HG03354 (cell line): ENCODE data around the gene ECT2.
"Not testable (repeated sequence)": the region's sequence is repeated elsewhere in the genome, so short reads cannot be mapped to it uniquely, and the experiment has no call there.

Source experiments
- ATAC-seq: cut with Tn5 transposase; IDR thresholded peaks from one replicate; pipeline ENCODE4 v1.9.1; 2021; ENCODE audit warnings: mild to moderate bottlenecking; ENCODE audit not compliant: unreplicated experiment, poor library complexity, severe bottlenecking

ECT2 gene, protein sequence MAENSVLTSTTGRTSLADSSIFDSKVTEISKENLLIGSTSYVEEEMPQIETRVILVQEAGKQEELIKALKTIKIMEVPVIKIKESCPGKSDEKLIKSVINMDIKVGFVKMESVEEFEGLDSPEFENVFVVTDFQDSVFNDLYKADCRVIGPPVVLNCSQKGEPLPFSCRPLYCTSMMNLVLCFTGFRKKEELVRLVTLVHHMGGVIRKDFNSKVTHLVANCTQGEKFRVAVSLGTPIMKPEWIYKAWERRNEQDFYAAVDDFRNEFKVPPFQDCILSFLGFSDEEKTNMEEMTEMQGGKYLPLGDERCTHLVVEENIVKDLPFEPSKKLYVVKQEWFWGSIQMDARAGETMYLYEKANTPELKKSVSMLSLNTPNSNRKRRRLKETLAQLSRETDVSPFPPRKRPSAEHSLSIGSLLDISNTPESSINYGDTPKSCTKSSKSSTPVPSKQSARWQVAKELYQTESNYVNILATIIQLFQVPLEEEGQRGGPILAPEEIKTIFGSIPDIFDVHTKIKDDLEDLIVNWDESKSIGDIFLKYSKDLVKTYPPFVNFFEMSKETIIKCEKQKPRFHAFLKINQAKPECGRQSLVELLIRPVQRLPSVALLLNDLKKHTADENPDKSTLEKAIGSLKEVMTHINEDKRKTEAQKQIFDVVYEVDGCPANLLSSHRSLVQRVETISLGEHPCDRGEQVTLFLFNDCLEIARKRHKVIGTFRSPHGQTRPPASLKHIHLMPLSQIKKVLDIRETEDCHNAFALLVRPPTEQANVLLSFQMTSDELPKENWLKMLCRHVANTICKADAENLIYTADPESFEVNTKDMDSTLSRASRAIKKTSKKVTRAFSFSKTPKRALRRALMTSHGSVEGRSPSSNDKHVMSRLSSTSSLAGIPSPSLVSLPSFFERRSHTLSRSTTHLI

GRCh38 chr3:172750368-172751174 is at the start of gene ECT2:
Gene ECT2, plus strand, starts transcription at chr3:172750726. Its CDS starts 3,805 bp downstream, at chr3:172754531.
- ATAC-seq, result peak; percentile 93

DNA sequence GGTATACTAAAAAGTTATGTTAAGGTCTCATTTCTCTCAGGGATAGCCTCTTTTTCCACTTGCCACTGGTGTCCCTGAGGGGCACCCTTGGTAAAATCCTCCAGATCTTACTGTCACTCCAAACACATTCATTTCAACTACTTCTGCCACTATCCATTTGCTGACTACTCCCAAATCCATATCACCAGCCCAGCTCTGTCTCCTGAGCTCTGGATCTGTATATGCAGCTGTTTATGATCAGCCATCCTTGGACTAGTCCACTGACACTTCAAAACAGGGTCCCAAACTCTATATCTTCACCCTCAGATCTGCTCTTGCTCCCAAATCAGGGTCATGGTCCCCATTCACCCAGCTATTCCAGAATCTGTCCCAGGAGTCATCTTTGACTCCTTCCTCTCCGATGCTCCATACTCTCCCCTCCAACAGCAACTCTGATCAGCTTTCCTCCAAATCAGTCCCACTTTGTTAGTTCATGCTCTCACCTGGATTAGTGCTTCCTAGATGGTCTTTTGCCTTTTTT is 49.5 kb upstream of the ECT2 start:
- ATAC-seq, result no peak

DNA sequence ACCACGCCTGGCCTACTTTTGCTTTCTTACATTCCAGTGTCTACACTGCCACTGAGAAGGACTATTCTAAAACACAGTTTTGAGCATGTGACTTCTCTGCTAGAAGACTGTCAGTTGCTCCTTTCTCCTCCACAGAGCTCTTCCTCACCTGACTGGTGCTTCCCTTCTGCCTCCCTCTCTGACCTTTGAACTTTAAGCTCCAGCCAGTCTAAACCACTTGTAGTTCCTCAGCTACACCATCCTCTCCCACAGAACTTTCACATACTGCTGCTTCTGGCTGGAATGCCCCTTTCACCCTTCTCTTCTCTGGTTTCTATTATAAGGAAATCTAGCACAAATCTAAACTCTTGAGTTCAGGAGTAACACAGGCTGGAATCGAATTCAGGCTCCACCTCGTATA is 48.8 kb upstream of the ECT2 start:
- no peak for ATAC-seq

DNA sequence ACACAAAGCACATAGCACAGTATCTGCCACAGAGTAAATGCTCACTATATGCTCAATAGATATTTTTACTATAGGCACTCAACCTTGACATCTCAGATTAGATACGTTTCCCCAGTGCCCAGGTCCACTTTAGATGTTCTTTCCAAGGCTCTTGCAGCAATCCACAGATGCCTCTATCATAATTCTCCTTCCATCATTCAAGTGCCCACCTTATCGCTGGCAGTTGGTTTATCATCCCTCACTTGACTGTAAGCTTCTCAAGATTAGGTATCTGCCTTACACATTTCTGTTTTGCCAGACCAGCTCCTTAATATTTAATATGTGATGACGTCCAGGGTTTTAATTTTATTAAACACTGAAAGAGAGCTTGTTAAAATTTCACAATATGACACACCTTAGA is 48.3 kb upstream of the ECT2 start:
- ATAC-seq, result no peak

DNA sequence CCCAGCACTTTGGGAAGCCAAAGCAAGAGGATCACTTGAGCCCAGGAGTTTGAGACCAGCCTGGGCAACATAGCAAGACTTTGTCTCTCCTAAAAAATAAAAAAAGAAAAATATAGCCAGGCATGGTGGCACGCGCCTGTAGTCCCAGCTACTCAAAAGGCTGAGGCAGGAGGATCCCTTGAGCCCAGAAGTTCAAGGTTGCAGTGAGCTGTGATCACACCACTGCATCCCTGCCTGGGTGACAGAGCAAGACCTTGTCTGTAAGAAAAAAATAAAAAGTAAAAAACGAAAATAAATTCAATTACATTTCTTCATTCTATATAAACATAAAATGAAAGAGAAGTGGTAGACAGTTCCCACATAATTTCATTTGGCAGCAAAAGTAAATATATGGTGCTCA is 47.8 kb upstream of the ECT2 start:
- ATAC-seq, result not testable (repeated sequence)

GRCh38 chr3:172704001-172704400 is 46.5 kb upstream of the ECT2 start:
- ATAC-seq, result no peak

DNA sequence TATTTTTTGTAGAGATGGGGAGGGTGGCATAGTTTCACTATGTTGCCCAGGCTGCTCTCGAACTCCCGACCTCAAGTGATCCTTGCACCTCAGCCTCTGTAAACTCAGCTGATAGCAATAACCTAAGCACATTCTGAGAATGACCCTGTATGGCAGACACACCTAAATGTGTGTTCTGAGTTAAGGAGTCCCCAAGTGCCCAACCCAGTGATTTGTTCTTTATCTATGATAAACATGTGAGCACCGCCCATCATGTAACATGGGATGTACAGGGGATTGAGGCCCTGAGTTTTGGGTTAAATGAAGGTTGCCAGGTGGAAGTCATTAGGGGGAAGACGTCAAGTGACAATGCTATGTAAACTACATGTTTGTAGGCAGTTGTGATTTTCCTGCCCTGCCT is 45.4 kb upstream of the ECT2 start:
- no peak for ATAC-seq

GRCh38 chr3:172707030-172707429 is 43.5 kb upstream of the ECT2 start:
- no peak for ATAC-seq

DNA sequence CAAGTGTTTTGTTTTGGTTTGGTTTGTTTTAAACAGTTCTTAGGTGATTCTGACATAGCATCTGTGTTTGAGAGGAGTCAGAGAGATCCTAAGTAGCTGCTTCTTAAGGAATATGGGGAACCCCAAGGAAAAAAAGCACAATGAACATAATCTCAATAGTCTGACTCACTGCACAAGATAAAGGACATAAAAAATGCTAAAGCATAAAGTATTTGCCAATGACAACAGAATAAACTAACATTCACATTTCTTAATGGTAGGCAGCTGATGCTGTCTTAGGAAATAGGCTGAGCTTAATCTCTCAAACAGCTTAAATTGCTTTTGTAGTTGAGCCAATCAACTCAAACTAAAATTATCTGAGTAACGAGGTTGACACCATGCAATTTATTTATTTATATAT is 42.6 kb upstream of the ECT2 start:
- no peak for ATAC-seq

GRCh38 chr3:172708921-172709773 is 41.4 kb upstream of the ECT2 start:
- no peak for ATAC-seq

DNA sequence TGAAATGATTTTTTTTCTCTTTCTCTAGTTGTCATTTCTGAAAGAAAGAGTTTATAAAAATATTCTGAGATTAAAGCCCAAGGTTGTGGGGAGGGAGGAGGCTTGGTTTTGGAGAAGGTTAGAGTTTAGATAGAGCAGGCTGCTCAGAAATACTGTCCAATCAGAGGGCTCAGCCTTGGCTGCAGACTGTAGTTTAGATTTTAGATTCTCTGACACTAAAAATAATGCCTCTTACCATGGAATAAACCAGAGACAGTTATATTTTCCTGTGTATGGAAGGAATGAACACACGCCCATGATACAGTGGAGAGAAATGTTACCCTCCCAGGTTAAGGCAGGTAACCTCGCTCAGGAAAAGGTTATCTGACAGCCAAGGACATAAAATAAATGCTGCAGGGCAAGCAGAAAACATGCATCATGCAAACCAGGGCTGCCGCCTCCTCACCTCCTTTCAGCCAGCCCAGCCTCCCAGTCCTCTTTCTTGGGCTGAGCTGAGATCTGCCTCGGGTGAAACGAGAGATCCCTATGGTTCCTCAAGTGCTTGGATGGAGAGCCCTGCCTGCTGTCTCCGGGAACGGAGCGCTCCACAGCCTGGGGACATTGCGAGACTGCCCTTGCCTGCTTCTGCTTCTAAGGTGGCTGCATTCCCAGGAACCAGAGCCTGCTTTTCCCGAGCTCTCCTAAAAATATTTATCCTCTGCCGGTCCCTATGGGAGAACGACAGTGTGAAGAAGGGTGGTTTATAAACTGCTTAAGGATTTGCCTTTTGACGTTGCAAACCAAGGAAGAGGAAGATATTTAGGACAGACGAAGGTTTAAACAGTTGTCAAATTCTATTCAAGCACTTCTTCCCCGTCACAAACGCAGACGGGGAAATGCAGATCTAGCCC is 40.5 kb upstream of the ECT2 start:
- ATAC-seq, result peak; percentile 8

GRCh38 chr3:172710664-172711453 is 39.7 kb upstream of the ECT2 start, which contains the start of gene NCEH1:
Gene NCEH1, minus strand, starts transcription at chr3:172711067. Its CDS starts 83 bp downstream, at chr3:172710984.
- ATAC-seq, result peak; percentile 99

- peak; percentile 15 for ATAC-seq
These were observed 39.1 kb upstream of the ECT2 start for GRCh38 chr3:172711454-172711795.

- ATAC-seq, result no peak
These were observed 37.2 kb upstream of the ECT2 start for GRCh38 chr3:172713316-172713715.

DNA sequence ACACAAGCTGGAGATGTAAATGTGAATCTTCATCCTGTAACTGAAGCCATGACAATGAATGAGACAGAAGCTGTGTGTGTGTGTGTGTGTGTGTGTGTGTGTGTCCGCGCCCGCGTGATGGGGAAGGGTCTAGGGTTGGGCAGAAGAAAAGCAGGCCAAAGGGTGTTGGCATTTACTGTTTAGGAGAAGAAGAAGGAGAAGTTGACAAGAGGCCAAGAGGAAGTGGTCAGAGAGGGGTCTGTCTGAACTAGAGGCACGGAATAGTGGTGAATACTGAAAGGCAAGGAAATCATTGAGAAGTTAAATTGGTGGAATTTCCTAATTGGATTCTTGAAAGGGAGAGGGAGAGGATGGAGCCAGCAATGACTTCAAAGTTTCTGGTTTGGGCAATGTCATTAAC is 34.0 kb upstream of the ECT2 start:
- no peak for ATAC-seq

GRCh38 chr3:172717493-172718088 is 32.9 kb upstream of the ECT2 start:
- peak; percentile 74 for ATAC-seq

DNA sequence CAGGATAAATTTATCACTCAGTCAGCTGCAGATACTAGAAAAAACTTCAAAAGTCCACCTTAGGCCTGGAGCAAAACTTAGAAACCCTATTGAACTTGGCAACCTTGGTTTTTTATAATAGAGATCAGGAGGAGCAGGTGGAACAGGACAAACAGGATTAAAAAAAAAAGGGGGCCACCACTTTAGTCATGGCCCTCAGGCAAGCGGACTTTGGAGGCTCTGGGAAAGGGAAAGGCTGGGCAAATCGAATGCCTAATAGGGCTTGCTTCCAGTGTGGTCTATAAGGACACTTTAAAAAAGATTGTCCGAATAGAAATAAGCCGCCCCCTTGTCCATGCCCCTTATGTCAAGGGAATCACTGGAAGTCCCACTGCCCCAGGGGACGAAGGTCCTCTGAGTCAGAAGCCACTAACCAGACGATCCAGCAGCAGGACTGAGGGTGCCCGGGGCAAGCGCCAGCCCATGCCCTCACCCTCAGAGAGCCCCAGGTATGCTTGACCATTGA is 27.9 kb upstream of the ECT2 start:
- ATAC-seq, result not testable (repeated sequence)
